Islet precursor cell (in vitro differentiated cells): Measurements from ENCODE around the gene MYO19.
"Not testable (repeated sequence)": the region's sequence is repeated elsewhere in the genome, so short reads cannot be mapped to it uniquely, and the experiment has no call there.

Experiments used
- DNase-seq: peaks from one replicate; pipeline ENCODE4 v3.0.0-alpha.2; 2018

MYO19 gene

GRCh38 chr17:36532435-36532975 lies 2.2 kb downstream of the MYO19 start:
- DNase-seq: peak; percentile 69

GRCh38 chr17:36529121-36529520 lies 5.5 kb downstream of the MYO19 start:
- peak; percentile 57 for DNase-seq

- peak; percentile 53 for DNase-seq
Observed at GRCh38 chr17:36527621-36528250, 6.9 kb downstream of the MYO19 start.

GRCh38 chr17:36525888-36526287 lies 8.8 kb downstream of the MYO19 start:
- no peak for DNase-seq

- DNase-seq: peak; percentile 52
Observed at GRCh38 chr17:36525113-36525512, 9.6 kb downstream of the MYO19 start.

GRCh38 chr17:36524428-36524876 lies 10.2 kb downstream of the MYO19 start:
- no peak for DNase-seq

GRCh38 chr17:36523113-36523512 lies 11.6 kb downstream of the MYO19 start:
- peak; percentile 14 for DNase-seq

GRCh38 chr17:36515837-36516236 lies 18.8 kb downstream of the MYO19 start:
- DNase-seq: no peak

- peak; percentile 45 for DNase-seq
Observed at GRCh38 chr17:36514856-36515255, 19.8 kb downstream of the MYO19 start.

- peak; percentile 47 for DNase-seq
Observed at GRCh38 chr17:36512641-36513040, 22.0 kb downstream of the MYO19 start.

- DNase-seq: no peak
Observed at GRCh38 chr17:36511216-36511615, 23.5 kb downstream of the MYO19 start.

GRCh38 chr17:36510636-36511035 lies 24.0 kb downstream of the MYO19 start:
- DNase-seq: peak; percentile 53

- peak; percentile 38 for DNase-seq
Observed at GRCh38 chr17:36509272-36509985, 25.2 kb downstream of the MYO19 start.

GRCh38 chr17:36508439-36508838 lies 26.2 kb downstream of the MYO19 start:
- not testable (repeated sequence) for DNase-seq

GRCh38 chr17:36507266-36507665 lies 27.4 kb downstream of the MYO19 start:
- DNase-seq: peak; percentile 45

GRCh38 chr17:36506831-36507230 lies 27.8 kb downstream of the MYO19 start:
- DNase-seq: peak; percentile 44

GRCh38 chr17:36506249-36506826 lies 28.3 kb downstream of the MYO19 start:
- DNase-seq: peak; percentile 41

GRCh38 chr17:36505171-36505570 lies 29.5 kb downstream of the MYO19 start:
- DNase-seq: peak; percentile 48

- DNase-seq: no peak
Observed at GRCh38 chr17:36504156-36504545, 30.5 kb downstream of the MYO19 start.

- DNase-seq: peak; percentile 48
Observed at GRCh38 chr17:36503456-36504155, 31.1 kb downstream of the MYO19 start.

- DNase-seq: peak; percentile 52
Observed at GRCh38 chr17:36501963-36502362, 32.7 kb downstream of the MYO19 start.

- no peak for DNase-seq
Observed at GRCh38 chr17:36501351-36501750, 33.3 kb downstream of the MYO19 start.

GRCh38 chr17:36500745-36501225 lies 33.9 kb downstream of the MYO19 start:
- peak; percentile 52 for DNase-seq
